HG02759 (cell line): ENCODE measurements around the gene C6orf89.
"Not testable (repeated sequence)": the region's sequence is repeated elsewhere in the genome, so short reads cannot be mapped to it uniquely, and the experiment has no call there.

Experiments
- ATAC-seq: cut with Tn5 transposase; IDR thresholded peaks from one replicate; pipeline ENCODE4 v1.9.1; 2021; ENCODE audit warnings: mild to moderate bottlenecking, moderate library complexity; ENCODE audit not compliant: unreplicated experiment

The C6orf89 gene

DNA sequence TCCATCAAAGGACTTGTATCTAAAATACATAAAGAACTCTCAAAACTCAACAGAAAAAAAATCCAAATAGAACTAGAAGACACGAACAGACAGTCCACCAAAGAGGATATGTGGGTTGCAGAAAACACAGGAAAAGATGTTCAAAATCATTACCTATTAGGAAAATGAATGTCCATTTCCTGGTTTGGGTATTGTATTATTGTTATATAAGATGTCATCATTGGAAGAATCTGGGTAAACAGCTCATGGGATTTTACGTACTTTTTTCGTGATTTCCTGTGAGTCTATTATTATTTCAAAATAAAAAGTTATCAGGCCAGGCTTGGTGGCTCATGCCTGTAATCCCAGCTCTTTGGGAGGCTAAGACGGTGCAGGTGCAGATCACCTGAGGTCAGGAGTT, 59.5 kb downstream of the C6orf89 start:
- no peak for ATAC-seq

DNA sequence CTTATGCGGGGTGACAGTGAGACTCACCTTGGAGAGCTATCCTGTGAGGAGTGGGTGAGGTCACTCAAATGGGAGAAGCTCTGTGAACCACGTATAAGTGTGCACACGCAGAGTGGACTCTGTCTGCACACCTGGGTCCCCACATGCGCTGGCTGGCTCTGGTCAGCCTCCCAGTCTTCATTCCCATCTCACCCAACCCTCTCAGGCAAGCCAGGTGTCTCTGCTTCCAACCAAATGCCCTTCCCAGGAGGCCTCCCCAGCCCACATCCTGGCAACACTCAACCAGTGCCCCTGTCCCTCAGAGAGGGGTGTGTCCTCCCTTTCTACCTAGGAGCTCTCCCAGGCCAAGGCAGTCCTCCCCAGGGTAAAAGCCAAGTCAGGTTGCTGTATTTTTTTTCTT, 60.8 kb downstream of the C6orf89 start:
- ATAC-seq, result no peak

DNA sequence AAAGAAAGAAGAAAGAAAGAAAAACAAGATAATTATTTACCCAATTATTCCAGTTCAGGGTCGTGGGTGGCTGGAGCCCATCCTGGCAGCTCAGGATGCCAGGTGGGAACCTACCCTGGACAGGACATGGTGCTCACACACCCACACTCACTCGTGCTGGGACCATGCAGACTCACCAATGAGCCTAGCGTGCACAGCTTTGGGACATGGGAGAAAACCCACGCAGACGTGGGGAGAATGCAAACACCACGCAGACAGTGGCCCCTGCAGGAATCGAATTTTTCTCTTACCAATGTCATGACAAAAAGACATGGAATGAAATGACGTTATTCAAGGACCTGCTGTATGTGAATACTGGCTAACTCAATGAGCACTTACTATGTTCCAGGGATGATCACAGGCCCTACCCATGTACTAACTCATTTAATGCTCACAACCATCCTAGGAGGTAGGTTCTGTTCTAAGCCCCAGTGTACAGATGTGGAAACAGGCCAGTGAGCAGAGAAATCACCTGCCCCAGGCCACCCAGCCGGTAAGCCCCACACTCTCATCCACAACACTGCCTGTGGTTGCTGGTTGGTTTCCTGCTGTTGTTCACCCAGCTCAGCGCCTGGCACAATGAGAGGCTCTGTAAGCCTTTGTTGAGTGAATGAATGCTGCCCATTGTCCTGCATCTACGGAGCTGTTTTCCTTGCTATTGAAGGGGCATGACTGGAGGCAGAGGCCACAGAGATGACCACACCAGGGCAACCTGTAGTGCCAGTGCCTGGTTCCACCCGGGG, 62.0 kb downstream of the C6orf89 start:
- peak; percentile 59 for ATAC-seq

DNA sequence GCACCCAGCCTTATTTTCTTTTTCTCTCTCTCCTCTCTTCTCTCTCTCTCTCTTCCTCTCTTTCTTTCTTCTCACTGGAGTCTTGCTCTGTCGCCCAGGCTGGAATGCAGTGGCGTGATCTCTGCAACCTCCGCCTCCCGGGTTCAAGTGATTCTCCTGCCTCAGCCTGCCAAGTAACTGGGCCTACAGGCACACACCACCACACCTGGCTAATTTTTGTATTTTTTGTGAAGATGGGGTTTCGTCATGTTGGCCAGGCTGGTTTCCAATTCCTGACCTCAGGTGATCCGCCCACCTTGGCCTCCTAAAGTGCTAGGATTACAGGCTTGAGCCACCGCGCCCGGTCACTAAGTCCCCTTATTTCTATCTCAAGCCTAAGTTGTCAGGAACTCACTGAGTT, 63.3 kb downstream of the C6orf89 start:
- ATAC-seq, result not testable (repeated sequence)

GRCh38 chr6:36949636-36950035, 63.9 kb downstream of the C6orf89 start:
- no peak for ATAC-seq

DNA sequence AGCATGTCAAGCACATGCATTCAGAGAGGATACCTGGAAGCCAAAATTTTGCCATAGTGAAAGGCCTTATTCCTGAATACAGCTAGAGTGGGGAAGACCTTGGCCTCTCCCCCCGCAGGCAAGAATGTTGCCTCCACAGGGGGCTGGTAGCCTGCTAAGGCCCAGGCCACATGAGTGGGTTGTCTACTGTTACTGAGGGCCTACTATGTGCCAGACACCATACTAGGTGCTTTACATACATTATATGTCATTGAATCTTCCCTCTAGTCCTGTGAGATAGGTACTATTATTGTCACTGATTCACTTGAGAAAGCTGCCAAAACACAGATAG, 68.1 kb downstream of the C6orf89 start:
- no peak for ATAC-seq

DNA sequence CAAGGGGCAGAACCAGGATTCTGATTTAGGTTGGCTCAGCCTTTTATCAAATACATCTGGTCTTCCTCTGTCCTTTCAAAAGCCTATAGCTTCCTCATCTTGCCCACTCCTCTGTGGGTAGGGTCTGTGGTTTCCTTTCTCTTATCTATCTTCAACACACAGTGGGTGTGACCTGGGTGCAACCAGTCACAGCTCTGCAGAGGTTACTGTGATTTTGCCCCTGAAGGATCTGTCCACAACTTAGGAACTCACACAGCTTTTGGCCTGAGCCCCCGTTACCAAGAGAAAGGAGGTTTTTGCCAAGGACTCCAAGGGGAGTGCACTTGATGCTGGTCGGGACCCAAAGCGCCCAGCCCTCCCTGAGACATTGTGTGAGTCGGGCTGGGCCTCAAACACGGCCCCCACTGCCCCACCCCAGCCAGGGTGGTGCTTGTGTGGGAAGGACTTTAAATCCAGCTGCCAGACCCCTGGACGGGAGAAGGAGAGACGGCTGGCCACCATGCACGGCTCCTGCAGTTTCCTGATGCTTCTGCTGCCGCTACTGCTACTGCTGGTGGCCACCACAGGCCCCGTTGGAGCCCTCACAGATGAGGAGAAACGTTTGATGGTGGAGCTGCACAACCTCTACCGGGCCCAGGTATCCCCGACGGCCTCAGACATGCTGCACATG, 68.6 kb downstream of the C6orf89 start, which contains the start of gene PI16:
Gene PI16 (plus strand): TSS at position 477 of the 670 bp plus-strand sequence. CDS start 23 bp downstream, at position 500.
- no peak for ATAC-seq

DNA sequence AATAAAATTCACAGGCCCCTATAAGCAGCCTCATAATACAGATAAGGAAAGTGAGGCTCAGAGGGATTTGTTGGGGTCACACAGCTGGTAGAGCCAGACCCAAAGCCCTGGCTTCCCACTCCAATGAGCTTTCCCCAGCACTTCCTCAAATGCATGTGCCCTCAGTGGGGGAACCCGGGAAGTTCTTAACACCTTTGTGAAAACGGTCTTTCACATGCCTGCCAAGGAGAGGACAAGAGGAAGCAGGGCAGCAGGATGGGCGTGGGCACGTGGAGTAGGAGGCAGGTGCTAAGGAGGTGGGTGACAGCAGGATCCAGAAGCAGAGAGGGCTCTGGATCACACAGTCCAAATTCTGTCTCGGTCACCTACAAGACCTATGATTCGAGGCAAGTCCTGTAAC, 69.4 kb downstream of the C6orf89 start:
- ATAC-seq, result no peak

DNA sequence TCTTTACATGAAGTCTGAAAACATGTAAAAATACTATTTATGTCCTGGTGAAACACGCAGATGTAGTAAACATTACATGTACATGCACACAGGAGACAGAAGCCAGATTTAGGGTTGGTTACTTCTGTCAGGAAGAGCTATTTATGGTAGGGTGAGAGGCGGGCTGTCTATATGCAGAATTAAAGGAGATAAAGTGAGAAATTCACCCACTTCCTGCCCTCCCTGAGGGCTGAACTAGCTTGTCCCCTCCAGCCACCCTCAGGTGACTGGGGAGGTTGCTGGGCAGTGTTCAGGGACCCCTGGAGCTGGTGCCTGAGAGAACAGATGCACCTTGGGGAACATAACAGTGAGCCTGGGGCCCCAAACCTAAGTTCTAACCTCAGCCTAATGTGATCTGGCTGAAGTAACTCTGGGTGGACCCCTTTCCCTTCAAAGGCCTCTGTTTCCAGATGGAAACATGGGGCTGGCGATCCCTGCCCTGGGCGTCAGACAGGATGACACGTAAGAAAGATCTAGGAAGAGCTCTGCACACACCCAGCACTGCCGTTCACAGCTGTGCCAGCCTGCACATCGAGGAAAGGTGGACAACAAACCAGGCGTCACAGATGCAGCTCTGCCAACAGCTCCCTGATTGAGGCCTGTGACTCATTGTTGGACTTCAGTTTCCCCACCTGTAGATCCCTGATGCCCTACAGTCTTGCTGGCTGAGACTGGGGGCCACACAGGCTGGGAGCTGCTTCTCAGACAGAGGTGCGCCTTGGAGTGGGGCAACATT, 70.1 kb downstream of the C6orf89 start:
- no peak for ATAC-seq

- ATAC-seq, result no peak
Measured at GRCh38 chr6:36956446-36956820, 70.7 kb downstream of the C6orf89 start.

- ATAC-seq, result no peak
Measured at GRCh38 chr6:36957773-36958271, 72.1 kb downstream of the C6orf89 start.

- ATAC-seq, result no peak
Measured at GRCh38 chr6:36958775-36959554, 73.2 kb downstream of the C6orf89 start.

- no peak for ATAC-seq
Measured at GRCh38 chr6:36959555-36960250, 74.0 kb downstream of the C6orf89 start.

GRCh38 chr6:36961441-36962435, 76.0 kb downstream of the C6orf89 start:
- ATAC-seq, result no peak

GRCh38 chr6:36962874-36963273, 77.1 kb downstream of the C6orf89 start:
- no peak for ATAC-seq

GRCh38 chr6:36963451-36964290, 77.9 kb downstream of the C6orf89 start:
- ATAC-seq, result peak; percentile 66

- ATAC-seq, result no peak
Measured at GRCh38 chr6:36964349-36964748, 78.6 kb downstream of the C6orf89 start.

DNA sequence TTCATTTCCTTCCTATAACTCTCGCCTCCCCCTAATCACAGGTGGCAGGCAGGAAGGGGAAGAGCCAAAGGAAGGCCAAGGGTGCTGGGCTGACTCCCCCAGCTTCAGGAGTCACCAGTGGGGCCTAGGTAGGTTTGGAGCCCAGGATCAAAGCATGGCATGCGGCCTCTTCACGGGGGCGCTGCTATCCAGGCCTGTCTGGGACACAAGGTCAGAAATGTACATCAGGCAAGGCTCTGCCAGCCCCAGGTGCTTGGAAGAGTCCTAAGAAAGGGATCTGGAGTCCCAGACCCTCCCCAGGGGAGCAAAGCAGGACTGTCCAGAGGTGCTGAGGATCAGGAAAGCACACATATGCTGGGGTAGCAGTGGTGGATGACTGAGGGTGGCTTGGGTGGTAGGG, 79.2 kb downstream of the C6orf89 start:
- no peak for ATAC-seq
